Heart right ventricle (tissue), 16 donors: Measurements from ENCODE around the gene NAP1L5. TPM values are rescaled to one million over a fixed set of nuclear protein-coding genes. Genes with fewer than 3 reads are reported as not detected.
A peak's percentile ranks its signal among the peaks of the same experiment; 100 is the strongest.

ENCODE experiments used
- ATAC-seq, 8 donors: fragments of 200-7000 bp; cut with Tn5 transposase; one replicate each; pipeline ENCODE4 v1.9.1; 2020; ENCODE audit warnings: mild to moderate bottlenecking in 8 of 8, moderate library complexity in 8 of 8, moderate number of reproducible peaks in 1 of 8
- DNase-seq, 2 donors: peaks; one replicate each; pipeline ENCODE4 v3.0.0-alpha.2; 2020
- H3K27ac ChIP-seq, 10 donors: fragments of 200-600 bp; sonication (generic) in 2 of 10; one replicate each; pipeline versions ENCODE4 v1.5.0 to v1.8.0; 2020 to 2022; ENCODE audit warnings: mild to moderate bottlenecking in 3 of 10
- H3K27me3 ChIP-seq, 7 donors: fragments of 200-600 bp; one replicate each; pipeline ENCODE4 v1.8.0; 2021 to 2022; ENCODE audit warnings: mild to moderate bottlenecking in 2 of 7
- H3K36me3 ChIP-seq, 9 donors: fragments of 200-600 bp; sonication (generic) in 1 of 9; one replicate each; pipeline versions ENCODE4 v1.5.0 to v1.8.0; 2020 to 2022; ENCODE audit warnings: mild to moderate bottlenecking in 2 of 9
- H3K4me1 ChIP-seq, 9 donors: fragments of 200-600 bp; sonication (generic) in 1 of 9; one replicate each; pipeline versions ENCODE4 v1.5.0 to v1.8.0; 2020 to 2022; ENCODE audit warnings: mild to moderate bottlenecking in 4 of 9
- H3K4me3 ChIP-seq, 10 donors: fragments of 200-600 bp; sonication (generic) in 2 of 10; one replicate each; pipeline versions ENCODE4 v1.5.0 to v1.8.0; 2020 to 2022; ENCODE audit warnings: mild to moderate bottlenecking in 7 of 10, moderate library complexity in 2 of 10
- H3K9me3 ChIP-seq, 11 donors: fragments of 200-600 bp in 10 of 11; sonication (generic) in 2 of 11; one replicate each; pipeline versions ENCODE4 v1.5.0 to v1.8.0; 2013 to 2022; ENCODE audit warnings: mild to moderate bottlenecking in 2 of 11, control low read depth in 1 of 11, moderate library complexity in 1 of 11
- WGBS, 2 donors: extraction: QIAGEN DNeasy Blood & Tissue Kit; methylation state at CpG; one replicate each; pipeline ENCODE4 v1.1.7; 2013; ENCODE audit warnings: inconsistent platforms in 1 of 2; 5-methylcytosine and 5-hydroxymethylcytosine counted together
- intact Hi-C, 10 donors: fragments of 100-400 bp; cut with DNase I; formaldehyde crosslinking; loops; one replicate each; pipeline versions ENCODE4 v1.11.1 to v1.14.2; 2022
- polyA plus RNA-seq, 2 donors: library from polyadenylated mRNA; stranded (reverse); fragments of 200-250 nt; gene quantifications; one replicate each; pipeline ENCODE4 v1.2.3, GENCODE V29; 2013
- total RNA-seq, 10 donors: library from RNA; stranded (reverse); fragmentation: NEBNext Ultra II Directional in 3 of 10; extraction: Animal tissue kit (Norgen Biotek cat#: 25700) in 3 of 10; gene quantifications; one replicate each; pipeline versions ENCODE4 v1.2.1 to v1.2.4, GENCODE V29; 2021 to 2023
- TF ChIP-seq, protein P1 (sequence below), 9 donors: fragments of 200-600 bp; sonication (generic) in 2 of 9; IDR thresholded peaks; one replicate each; pipeline versions ENCODE4 v1.5.0 to v1.8.0; 2021 to 2022; ENCODE audit warnings: antibody characterized with exemption in 9 of 9, mild to moderate bottlenecking in 5 of 9, moderate library complexity in 1 of 9
- donor health status: Arrhythmogenic right ventricular cardiomyopathy.
- donor health status: ischemic (EF 13 %, LVEDD 7.1; RV severe dilation, severe dysfunction).
- donor health status: healthy with polysubstance abuse.
- donor health status: DM: no; HTN: yes; CAD: no.
- donor health status: DM: no; HTN: no; CAD: no.
- donor health status: ischemic (EF 25% LVEDD 6.9; RV normal size, moderate dysfunction).
- donor health status: ischemic (EF 25% LVEDD 5.7; RV mildly dilated, moderate dysfunction).
- donor health status: healthy.
- donor health status: DM: yes; HTN: yes; CAD: no.
- donor health status: Ischemic cardiomyopathy.
- donor health status: ischemic (EF 35%, LVEDD 5.7; RV mildly dilated, moderate dysfunction).
- donor health status: nonischemic (EF 11% LVEDD 7.7; RV severe dilation, severe dysfunction).
- donor health status: DM: yes; HTN: yes; CAD: no.
- donor health status: PGD.
- donor health status: ischemic (EF 29% LVEDD 5.4; RV normal size, mild dysfunction).
- donor health status: nonischemic (EF 23%, LVEDD 6.1; RV moderate dilation, normal function).

NAP1L5 gene
- total and polyA plus RNA-seq, 12 donors: 2.6 to 7.9 (median 6.1) TPM

- WGBS, 2 donors: 94 to 95% methylated on average over 5 of the region's 5 CpGs
Observed at GRCh38 chr4:88730811-88731210, 33.2 kb upstream of the NAP1L5 start.

DNA sequence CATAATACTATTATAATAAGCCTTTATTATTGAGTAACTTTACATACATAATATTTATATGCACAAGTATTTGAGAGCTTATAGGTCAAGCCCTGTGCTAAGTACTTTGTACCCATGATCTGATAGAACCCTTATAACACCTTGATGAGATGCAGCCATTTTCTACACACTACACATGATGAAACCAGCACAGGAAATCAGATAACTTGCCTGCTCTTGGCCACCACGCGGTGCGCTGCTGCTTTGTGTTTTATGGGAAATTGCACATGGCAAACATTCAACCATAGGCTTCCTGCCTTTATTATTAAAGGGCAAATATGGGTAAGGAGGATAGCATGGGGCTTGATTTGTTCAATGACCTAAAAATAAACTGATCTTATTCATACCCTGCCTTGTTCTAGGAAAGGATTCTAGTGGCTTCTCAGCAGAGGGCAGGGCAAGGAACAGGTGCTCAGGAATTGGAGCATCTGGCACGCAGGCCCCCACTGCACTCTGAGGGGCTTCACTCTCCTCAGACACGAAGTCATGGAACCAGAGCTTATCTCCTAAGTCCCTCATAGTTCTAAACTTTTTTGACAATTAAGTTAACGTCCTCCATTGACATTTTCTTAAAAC is 31.6 kb upstream of the NAP1L5 start:
- TF ChIP-seq, protein P1, sequence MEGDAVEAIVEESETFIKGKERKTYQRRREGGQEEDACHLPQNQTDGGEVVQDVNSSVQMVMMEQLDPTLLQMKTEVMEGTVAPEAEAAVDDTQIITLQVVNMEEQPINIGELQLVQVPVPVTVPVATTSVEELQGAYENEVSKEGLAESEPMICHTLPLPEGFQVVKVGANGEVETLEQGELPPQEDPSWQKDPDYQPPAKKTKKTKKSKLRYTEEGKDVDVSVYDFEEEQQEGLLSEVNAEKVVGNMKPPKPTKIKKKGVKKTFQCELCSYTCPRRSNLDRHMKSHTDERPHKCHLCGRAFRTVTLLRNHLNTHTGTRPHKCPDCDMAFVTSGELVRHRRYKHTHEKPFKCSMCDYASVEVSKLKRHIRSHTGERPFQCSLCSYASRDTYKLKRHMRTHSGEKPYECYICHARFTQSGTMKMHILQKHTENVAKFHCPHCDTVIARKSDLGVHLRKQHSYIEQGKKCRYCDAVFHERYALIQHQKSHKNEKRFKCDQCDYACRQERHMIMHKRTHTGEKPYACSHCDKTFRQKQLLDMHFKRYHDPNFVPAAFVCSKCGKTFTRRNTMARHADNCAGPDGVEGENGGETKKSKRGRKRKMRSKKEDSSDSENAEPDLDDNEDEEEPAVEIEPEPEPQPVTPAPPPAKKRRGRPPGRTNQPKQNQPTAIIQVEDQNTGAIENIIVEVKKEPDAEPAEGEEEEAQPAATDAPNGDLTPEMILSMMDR (IDR thresholded peaks at IDR 0.05): peak in 1 of 9 donors; percentile 18
- intact Hi-C loops: loop anchor here in 1 of 10 donors (10.0 kb wide), 1 partner anchor 76 kb away; no protein-coding TSS in a partner anchor
- peaks cover 0 to 99% (median 13%) of the 10 kb centered on the region in 9 donors for H3K36me3 ChIP-seq
- no peak for DNase-seq
- peak in 3 of 8 donors; percentile 20 to 22 (median 20) for ATAC-seq
- no peaks in the 10 kb centered on the region for H3K9me3 ChIP-seq
- WGBS, 2 donors: 72 to 73% methylated on average over 6 of the region's 6 CpGs
- no peak overlapping the region for H3K4me3 ChIP-seq
- H3K27me3 ChIP-seq: no peaks in the 10 kb centered on the region
- H3K27ac ChIP-seq: peak overlapping the region in 2 of 10 donors; percentile 27 to 72
- H3K4me1 ChIP-seq: peaks cover 3 to 41% (median 23%) of the 10 kb centered on the region in 9 donors

More at GRCh38 chr4:88730811-88731210, 33.2 kb upstream of the NAP1L5 start:
- DNase-seq (no peak), ATAC-seq (no peak)
- peaks cover 3 to 42% (median 28%) of the 10 kb centered on the region in 9 donors for H3K4me1 ChIP-seq
- intact Hi-C loops: no loop called here
- peaks cover 0 to 99% (median 13%) of the 10 kb centered on the region in 9 donors for H3K36me3 ChIP-seq
- H3K27ac ChIP-seq: no peak overlapping the region
- H3K9me3 ChIP-seq: no peaks in the 10 kb centered on the region
- TF ChIP-seq, protein P1 (IDR thresholded peaks at IDR 0.05): no peak
- H3K27me3 ChIP-seq: no peaks in the 10 kb centered on the region
- H3K4me3 ChIP-seq: no peak overlapping the region

DNA sequence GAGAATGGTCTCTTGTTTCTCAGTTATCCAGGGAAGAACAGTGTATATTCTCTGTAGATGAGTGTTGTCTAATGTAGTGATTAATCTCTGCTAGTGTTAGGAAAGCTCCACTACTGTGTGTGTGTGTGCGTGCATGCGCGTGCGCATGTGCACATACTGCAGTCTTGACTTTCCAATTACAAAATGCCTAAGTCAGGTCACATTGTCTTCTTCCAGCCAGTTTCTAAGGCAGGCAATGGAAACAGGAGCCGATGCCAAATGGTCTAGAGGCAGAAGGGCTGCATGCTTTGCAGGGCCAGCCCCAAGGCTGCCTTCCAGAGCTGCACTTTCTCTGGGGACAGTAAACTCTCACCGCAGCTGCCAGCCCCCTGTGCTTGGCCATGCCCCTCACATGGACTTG is 30.5 kb upstream of the NAP1L5 start:
- peak; percentile 66 to 86 (median 76) for ATAC-seq
- peak overlapping the region in 5 of 10 donors; percentile 26 to 72 (median 52) for H3K27ac ChIP-seq

GRCh38 chr4:88725986-88726385 is 28.4 kb upstream of the NAP1L5 start:
- no peaks in the 10 kb centered on the region for H3K27me3 ChIP-seq
- 84 to 86% methylated on average over 2 of the region's 2 CpGs for WGBS, 2 donors
- DNase-seq (no peak), ATAC-seq (no peak)
- no peak overlapping the region for H3K27ac ChIP-seq
- H3K9me3 ChIP-seq: no peaks in the 10 kb centered on the region
- peaks cover 8 to 74% (median 49%) of the 10 kb centered on the region in 9 donors for H3K4me1 ChIP-seq
- peaks cover 0 to 100% (median 26%) of the 10 kb centered on the region in 9 donors for H3K36me3 ChIP-seq
- intact Hi-C loops: loop anchor here in 1 of 10 donors (10.0 kb wide), 1 partner anchor 79 kb away; no protein-coding TSS in a partner anchor
- TF ChIP-seq, protein P1 (IDR thresholded peaks at IDR 0.05): no peak
- no peak overlapping the region for H3K4me3 ChIP-seq

More for the DNA sequence above, 30.5 kb upstream of the NAP1L5 start:
- intact Hi-C loops: loop anchor here in 1 of 10 donors (10.0 kb wide), 1 partner anchor 77 kb away; no protein-coding TSS in a partner anchor
- Histone ChIP-seq H3K4me3 (no peak overlapping the region), H3K36me3 (peaks cover 0 to 100% (median 24%) of the 10 kb centered on the region in 9 donors), H3K9me3 (no peaks in the 10 kb centered on the region), H3K27me3 (no peaks in the 10 kb centered on the region), H3K4me1 (peaks cover 3 to 52% (median 29%) of the 10 kb centered on the region in 9 donors)
- WGBS, 2 donors: 72 to 80% methylated on average over 6 of the region's 6 CpGs
- TF ChIP-seq, protein P1 (IDR thresholded peaks at IDR 0.05): no peak
- DNase-seq: peak; percentile 30 to 47
